HG02798 (cell line): ENCODE measurements around the gene SQSTM1.

ENCODE experiments used
- ATAC-seq: cut with Tn5 transposase; IDR thresholded peaks from one replicate; pipeline ENCODE4 v1.9.1; 2021; ENCODE audit warnings: mild to moderate bottlenecking; ENCODE audit not compliant: unreplicated experiment, poor library complexity

Gene SQSTM1

DNA sequence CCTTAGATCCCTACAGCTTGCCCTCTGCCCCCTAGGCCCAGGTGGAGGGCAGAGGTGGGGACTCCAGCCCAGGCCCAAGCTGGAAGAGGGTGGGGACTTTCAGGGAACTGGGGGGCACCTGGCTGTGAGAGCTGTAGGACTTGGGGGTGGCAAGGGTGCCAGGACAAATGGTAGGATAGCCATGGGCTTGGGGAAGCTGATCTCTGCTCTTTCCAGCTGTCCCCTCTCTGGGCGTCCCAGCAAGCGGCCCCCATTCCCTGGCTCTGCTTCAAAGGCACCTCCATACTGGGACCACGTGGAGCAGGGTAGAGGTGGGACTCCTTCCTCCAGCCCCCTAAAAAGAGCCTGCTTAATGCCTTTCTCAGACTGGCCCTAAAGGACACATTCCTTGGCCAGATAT lies 26.5 kb upstream of the SQSTM1 start:
- no peak for ATAC-seq

DNA sequence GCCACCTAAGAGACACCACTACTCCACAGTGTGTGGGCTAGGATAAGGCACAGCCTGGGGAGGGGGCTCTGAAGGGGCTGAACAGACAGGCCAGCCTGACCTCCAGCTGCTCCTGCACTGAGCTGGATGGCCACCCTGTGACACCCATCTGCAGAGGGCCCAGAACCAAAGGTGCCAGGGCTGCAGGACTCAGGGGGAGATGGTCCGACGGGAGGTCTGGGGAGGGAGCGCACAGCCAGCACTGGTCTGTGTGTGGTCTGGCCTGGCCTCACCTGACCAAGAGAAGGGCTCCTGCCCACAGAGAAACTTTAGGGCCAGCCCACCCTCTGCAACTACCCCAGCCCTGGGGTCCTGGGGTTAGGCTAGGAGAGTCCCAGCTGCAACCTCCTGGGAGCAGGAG lies 26.1 kb upstream of the SQSTM1 start:
- ATAC-seq, result no peak

DNA sequence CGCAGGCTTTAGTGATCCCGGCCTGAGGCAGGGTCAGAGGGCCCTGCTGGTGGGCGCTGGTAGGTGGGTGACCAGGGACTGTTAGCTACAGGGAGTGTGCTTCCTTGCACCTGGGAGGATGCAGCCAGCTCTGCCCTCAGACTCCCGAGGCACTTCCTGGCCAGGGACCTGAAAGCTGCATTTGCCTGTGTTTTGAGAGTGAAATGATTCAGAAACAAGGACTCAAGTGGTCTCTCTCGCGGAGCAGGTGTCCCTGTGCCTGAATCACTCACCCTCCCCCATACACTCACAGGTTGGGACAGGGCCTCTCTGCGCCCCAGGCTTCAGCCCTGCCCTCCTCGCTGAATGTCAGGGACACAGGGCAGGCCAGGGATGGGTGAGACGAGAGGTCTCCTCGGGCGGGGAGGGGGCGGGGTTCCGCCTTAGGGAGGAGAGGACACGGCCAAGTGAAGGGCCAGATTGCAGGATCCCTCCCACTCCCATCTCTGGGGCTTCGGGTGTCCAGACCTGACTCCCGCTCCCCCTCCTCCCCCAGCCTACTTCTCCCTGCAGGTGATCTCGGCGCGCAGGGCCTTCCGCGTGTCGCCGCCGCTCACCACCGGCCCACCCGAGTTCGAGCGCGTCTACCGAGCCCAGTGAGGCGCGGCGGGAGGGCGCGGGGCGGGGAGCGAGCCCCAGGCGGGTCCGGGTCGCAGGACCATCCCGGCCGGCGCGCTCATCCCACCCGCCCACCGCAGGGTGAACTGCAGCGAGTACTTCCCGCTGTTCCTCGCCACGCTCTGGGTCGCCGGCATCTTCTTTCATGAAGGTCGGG lies 25.4 kb upstream of the SQSTM1 start:
- no peak for ATAC-seq

DNA sequence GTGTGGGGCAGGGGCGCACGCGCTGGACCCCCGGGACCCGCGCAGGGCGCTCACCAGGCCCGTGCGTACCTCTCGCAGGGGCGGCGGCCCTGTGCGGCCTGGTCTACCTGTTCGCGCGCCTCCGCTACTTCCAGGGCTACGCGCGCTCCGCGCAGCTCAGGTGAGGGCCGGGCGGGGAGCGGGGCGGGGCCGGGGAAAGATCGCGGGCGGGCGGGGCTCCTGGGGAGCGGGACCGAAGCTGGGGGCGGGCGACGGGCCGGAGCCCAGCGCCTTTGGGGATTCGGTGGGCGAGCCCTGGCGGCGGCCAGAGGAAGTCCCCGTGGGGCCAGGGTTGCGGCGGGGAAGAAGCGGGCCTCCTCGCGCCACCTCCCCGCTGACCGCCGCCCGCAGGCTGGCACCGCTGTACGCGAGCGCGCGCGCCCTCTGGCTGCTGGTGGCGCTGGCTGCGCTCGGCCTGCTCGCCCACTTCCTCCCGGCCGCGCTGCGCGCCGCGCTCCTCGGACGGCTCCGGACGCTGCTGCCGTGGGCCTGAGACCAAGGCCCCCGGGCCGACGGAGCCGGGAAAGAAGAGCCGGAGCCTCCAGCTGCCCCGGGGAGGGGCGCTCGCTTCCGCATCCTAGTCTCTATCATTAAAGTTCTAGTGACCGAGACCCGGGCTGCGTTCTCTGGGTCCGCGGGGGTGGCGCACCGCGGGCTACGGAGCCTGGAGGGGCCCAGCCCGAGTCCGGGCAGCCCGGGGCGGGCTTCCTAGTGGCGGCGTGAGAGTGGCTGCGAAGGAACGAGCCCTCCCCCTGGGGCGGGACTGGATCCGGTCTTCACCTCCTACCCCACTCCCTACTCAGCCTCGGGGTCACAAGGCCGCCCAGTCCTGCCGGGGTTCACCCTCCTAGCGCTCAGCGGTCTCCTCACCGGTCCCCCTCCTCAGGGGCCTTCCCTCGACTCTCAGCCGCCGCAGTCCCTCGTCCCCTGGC lies 24.6 kb upstream of the SQSTM1 start:
- peak; percentile 83 for ATAC-seq

DNA sequence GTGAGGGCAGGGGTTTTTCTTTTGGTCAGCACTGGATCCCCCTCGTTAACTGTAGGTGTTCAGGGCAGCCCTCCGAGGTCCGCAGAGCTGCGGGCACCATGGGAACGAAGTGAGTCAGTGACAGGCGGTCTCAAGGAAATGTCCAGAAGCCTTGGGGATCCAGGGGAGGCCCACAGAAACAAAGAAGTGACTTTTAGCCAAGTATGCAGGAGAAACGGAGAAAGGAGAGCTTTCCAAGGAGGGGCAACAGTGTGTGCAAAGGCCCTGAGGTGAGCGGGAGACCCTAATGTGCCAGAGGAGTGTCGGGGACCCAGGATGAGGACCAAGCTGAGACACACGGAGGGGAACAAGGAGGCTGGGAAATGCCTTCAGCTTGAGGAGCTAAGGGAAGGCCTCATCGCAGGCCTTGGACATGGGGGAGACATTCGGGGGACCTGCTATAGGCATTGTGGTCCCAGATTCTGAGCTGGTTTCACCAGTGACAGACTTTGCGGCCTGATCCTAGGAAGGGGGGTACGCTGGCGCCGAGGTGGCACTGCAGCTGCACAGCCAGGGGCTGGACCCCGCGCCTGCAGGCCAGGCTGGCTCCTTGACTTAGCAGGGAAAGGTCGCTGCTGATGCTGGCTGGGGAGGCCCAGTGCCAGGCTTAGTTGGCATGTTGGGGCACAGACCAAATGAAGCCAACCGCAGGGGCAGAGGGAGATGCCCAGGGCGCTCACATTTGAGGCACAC lies 23.7 kb upstream of the SQSTM1 start:
- ATAC-seq, result no peak

DNA sequence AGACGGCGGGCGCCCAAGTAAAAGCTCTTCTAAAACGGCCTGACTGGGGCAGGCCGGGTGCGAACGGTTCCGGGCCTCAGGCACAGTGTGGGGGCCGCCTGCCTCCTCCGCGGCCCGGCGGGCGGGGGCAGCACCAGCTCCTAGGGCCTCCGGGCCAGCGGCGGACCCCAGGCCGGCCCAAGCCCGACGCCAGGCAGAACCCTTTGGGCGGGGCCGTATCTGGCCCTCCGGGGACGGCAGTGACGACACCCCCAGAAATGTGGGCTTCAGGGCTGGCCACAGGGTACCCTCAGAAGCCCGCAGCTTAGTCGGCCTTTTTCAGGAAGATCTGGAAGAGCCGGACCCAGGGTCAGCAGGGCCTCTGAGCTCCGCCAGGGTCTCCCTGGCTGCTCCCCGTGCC lies 23.0 kb upstream of the SQSTM1 start:
- no peak for ATAC-seq

DNA sequence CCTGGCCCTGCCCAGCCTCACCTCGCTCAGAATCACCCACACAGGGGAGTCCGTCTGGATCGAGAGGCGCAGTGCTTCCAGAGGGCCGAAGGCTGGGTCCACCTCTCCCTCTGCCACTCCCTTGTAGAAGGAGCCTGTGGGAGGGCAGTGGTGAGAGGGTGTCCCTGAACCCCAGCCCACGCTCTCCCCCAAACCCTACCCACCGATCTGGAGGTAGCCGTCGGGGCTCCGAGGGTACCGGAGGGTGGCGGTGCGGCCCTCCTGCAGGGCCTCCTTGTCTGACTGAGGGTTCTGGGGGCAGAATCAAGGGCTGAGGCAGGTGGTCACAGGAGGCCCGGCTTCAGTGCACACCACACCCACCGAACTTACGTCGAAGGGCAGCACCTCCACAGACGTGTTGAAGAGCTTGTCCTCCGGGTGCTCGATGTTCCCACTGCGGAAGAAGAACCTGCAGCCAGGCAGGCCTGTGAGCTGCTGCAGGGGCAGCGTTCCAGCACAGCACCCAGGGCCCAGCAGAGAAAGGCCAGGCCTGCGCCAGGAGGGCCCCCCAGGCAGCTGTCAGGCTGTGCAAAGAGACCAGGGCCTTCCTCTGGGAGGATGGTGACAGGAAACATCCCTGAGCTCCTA lies 22.4 kb upstream of the SQSTM1 start:
- ATAC-seq, result no peak

DNA sequence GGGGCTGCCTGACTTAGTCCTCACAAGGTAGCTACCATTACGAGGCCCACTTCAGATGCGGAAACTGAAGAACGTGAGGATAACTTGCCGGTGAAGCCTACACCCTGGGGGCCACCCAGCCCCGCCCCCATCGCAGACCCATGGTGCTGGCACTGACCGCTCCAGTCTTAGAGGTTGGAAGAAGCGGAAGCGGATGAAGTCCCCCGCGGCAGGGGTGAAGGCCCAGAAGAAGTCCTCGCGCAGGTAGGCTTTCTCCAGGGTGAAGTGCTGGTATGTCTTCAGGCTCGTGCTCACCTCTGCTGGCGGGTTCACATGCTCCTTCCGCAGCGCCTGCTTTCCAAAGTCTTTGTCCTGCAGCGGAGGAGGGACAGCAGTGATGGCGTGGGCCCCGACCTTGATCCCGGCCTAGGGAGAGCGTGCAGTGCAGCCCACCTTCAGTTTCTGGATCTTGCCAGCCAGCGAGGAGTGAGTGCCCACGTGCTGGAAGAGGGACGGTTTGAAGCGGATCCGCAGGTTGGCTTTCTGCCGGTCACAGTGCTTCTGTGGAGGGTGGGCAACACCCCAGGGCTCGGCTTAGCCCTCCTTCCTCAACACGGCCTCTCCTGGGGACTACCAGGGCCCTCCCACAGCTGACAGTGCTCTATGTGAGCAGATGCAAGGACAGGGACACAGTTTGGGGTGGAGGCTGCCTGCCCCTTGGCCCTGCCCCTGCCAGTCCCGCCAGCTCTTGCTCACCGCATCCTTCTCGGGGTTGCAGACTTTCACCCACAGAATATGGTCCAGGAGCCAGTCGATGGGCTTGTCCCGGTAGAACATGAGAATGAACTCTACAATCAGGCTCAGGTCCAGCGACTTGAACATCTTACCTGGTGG lies 21.7 kb upstream of the SQSTM1 start:
- ATAC-seq, result no peak

DNA sequence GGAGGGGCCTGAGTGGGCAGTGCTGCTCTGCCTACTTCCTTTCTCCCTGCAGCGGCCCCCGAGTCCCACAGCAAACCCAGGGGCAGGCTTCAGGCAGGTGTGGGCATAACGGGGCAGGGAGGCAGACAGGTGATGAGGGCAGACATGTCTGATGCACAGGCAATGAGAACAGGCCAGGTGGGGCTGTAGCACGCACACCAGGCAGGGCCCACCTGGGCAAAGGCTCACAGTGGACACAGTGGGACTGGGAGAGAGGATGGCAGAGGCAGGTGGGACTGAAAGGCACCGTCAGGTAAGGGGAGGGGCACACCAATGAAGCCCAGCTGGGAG lies 21.1 kb upstream of the SQSTM1 start:
- no peak for ATAC-seq

DNA sequence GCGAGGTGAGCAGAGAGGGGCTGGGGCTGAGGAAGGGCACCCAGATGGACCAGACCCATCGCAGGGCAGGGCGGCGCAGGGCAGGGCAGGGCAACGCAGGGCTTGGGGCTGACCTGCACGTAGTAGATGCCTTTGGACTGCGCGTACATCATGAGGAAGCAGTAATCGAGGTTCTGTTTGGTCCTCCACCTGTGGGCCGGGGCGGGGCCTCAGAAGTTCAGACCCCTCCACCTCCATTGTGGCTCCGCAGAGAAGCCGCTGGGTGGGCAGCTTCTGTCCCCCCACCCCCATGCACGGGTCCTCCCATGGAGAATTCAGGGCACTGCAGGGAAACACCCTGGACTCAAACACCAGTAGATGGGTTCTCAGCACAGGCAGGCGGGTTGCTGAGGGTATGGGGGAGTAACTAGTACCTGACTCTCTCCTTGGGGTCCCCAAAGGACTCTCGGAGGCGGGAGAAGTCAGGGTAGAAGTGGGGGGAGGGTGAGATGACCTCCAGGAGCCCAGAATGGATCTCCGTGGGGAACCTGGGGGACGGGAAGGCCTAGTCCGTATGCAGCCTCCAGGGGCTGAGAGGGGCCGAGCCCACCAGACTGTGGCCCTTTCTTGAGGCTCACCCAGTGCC lies 20.5 kb upstream of the SQSTM1 start:
- ATAC-seq, result no peak

DNA sequence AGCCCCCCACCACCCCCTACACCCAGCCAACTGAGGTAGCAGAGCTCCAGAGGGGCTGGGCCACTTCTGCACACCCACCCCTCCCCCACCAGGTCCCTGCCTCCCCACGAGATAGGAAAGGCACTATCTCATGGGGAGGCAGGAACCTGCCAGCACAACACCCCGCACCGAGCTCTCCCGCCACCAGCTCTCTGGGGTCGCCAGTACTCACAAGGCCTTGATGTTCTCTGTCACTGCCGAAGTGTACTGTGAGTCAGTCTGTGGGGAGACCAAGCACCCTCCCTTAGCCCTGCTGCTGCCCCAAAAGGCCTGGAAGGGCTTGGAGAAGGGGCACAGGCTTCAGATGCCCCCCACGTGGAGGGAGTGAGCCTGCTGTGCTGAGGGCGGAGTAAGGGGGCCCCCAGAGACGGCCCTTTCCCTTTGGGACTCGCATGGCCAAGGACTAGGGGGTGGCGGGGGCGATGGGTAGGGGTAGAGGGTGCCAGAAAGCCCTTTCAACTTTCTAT lies 20.0 kb upstream of the SQSTM1 start:
- ATAC-seq, result no peak

DNA sequence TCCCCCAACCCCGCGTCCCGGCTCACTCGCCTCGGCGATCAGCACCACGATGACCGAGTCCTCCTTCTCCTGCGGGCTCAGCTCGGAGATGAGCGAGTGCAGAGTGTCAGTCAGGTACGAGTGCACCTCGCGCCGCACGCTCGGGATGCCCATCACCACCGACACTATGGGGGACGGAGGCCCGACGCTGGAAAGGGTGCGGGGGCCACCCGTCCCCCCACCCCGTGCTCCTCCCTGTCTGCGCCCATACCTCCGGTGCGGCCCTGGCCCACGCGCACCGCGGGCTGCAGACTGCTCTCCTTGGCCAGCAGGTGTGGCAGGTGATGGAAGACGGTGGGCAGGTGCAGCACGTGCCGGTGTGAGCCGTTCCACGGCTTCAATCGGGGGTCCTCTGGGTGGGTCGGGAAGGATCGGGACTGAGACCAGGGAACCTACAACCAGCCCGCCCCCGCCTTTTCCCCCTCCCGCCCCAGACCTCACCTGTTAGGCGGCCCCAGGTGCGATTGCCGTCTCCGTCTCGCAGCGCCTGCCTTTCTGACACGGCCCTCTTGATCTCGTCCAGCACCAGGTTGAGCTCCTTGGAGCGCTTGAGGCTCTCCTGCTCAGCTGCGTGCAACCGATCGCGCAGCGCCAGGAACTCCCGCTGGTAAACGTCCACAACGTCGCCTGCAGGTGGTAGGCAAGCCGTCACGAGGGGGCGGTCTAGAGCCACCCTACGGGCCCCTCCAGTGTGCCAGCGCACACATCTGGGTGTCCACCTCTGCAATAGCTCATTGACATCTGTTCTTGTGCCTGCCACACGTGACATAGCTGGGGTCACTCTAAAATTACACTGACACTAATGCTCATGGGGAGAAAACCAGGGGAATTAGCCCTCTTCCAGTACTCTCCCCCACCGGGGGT lies 19.1 kb upstream of the SQSTM1 start:
- peak; percentile 36 for ATAC-seq

DNA sequence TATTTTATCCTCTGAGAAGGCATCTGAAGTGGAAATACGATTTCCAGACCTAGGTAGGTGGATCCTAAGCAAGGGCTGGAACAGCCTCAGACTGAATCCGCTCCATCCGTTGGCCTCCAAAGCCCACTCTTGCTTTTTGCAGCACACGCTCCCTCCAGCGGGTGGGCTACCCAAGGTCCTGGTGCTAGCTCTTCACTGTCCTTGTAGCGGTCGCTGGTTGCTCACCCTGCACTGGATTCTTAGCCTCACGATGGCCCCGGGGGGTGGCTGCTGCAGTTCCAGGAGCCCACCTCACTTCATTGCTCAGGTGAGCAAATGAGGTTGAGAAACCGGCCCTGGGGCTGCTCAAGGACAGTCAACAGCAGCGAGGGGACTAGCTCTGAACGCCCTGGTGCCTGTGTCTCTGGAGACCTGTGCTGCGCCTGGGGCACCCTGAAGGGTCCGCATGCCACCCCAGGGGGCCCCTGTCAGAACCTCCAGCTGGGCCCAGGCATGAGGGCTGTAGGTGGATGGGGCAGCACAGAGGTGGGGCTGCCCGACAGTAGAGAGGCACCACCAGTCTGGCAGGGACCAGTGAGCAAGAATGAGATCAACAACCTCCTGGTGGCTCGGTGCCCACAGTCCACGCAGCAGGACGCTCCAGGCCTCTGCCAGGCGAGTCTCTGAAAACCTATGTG lies 18.4 kb upstream of the SQSTM1 start:
- ATAC-seq, result no peak

DNA sequence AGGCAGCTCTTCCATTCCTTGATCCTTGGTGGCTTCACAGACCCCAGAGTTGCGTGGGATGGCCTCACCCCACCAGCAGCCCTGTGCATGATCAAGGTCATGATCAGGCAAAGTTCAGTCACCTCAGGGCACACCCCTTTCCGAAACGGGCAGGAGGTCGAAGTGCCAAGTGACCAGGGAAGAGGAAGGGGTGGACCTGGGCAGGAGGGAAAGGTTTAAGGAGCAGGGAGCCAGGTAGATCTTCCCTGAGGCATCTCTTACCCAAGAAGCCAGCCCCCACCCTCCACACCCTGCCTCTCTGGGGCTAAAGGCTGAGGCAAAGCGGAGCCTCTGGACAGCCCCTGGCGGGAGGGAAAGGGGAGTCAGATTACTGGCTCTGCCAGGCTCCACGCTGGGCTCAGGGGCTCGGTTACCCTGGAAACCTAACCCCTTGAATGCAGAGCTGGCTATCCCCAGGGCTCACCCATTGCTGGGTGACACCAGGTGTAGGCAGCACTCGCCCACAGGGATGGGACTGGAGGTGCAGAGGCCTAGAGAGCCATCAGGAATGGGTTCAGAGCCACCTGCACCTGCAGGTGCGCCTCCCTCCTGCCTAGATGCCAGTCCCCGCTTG lies 17.6 kb upstream of the SQSTM1 start:
- no peak for ATAC-seq

DNA sequence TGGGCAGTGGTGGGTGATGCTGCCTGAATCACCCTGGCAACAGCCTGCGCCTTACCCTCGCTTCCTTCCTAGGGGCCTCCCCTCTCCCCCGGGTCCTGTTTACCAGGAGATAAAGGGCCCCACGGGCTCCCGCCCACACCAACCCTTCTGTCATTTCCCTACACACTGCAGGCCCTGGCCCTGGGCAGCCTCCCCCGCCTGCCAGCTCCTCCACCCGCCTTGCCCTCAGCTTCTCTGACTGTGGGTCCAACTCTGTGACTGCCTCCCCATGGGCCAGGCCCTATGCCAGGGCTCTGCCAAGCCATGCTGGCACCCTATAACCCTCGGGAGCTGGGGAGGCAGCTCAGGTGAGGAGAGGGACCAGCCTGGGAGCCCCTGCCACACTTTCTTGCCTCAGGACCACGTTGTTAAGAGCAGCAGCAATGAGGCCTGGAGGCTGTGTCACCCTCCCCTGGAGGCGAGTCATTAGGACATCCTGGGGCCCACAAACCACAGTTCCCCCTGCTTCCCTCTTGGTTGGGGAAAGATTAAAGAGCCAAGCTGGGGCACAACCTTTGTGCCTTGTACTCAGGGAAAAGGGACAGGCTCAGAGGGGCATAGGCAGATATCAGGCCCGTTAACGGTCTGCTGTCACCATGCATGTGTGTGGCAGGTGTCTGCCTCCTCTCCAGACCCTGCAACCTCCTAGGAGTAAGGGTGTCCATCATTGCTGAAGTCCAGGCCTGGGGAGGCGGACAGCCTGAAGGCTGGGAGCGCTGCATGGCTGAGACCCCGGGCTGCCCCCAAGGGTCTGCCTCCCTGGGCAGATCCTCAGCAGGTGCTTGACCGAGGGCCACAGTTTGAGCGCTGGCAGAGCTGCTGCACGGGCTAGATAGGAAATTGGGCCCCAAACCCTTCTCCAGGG lies 16.8 kb upstream of the SQSTM1 start:
- no peak for ATAC-seq

DNA sequence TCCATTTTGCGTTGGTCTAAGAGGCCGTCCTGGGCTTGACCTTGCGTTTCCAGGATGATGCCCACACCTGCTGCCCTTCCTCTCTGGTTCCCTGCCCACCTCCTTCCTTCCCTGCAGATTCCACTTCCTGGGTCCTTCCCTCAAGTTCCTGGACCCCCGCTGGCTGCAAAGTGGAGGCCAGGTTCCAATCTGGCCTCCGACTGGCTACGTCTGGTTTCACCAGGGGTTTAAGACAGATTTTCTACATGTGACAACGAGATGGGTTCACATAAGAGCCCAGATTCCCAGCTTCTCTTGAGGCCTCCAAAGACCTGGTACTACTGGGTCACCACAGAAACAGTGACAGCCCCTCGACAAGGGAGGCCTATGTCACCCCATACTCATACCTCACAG lies 16.2 kb upstream of the SQSTM1 start:
- no peak for ATAC-seq
